Measurements from ENCODE around the gene CDKN2A.
"Not testable (repeated sequence)": the region's sequence is repeated elsewhere in the genome, so short reads cannot be mapped to it uniquely, and the experiment has no call there.

Gene CDKN2A

DNA sequence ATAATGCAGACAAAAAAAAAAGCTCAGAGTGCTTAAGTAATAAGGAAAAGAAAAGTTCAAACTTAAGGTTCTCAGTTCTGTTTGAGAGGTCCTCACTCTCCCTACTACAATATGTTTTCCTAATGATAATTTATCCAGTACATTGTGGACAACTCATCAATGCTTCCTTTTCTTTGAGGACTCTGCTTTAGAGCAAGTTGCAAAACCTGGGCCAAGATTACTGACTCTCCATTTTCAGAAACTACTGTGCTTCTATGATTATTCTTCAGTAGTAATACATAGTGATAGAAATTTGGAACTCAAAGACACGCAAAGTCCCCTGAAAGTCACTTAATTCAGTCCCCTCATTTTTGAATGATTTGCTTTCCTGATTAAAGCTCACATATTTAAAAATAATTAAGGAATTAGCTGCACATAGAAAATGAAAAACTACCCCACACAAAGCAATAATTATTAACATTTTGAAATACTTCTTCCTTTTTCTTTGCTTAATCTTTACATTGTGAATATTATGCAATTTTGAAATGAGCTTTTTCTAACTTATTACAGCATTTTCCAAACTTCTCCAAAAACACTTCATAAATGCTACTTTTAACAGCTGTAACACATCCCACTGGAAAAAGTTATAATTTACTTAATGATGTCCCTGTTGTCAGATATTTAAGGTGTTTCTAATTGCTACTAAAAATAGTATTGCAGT, 11.2 kb downstream of the CDKN2A start:
- FAIRE-seq (no peak), DNase-seq (ENCODE audit: low spot score) (no peak)

GRCh38 chr9:21982391-21982790, 11.8 kb downstream of the CDKN2A start:
- FAIRE-seq: no peak
- no peak for DNase-seq (ENCODE audit: low spot score)

- DNase-seq (ENCODE audit: low spot score) (no peak), FAIRE-seq (no peak)
Observed at GRCh38 chr9:21976334-21976875, 17.8 kb downstream of the CDKN2A start.

DNA sequence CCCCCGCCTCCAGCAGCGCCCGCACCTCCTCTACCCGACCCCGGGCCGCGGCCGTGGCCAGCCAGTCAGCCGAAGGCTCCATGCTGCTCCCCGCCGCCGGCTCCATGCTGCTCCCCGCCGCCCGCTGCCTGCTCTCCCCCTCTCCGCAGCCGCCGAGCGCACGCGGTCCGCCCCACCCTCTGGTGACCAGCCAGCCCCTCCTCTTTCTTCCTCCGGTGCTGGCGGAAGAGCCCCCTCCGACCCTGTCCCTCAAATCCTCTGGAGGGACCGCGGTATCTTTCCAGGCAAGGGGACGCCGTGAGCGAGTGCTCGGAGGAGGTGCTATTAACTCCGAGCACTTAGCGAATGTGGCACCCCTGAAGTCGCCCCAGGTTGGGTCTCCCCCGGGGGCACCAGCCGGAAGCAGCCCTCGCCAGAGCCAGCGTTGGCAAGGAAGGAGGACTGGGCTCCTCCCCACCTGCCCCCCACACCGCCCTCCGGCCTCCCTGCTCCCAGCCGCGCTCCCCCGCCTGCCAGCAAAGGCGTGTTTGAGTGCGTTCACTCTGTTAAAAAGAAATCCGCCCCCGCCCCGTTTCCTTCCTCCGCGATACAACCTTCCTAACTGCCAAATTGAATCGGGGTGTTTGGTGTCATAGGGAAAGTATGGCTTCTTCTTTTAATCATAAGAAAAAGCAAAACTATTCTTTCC, 19.3 kb downstream of the CDKN2A start:
- no peak for FAIRE-seq
- DNase-seq (ENCODE audit: low spot score): no peak

DNA sequence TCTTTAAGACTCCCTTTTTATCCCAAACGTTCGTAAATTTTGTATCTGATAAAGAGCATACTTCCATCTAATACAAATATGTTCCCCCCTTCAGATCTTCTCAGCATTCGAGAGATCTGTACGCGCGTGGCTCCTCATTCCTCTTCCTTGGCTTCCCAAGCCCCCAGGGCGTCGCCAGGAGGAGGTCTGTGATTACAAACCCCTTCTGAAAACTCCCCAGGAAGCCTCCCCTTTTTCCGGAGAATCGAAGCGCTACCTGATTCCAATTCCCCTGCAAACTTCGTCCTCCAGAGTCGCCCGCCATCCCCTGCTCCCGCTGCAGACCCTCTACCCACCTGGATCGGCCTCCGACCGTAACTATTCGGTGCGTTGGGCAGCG, 19.9 kb downstream of the CDKN2A start:
- no peak for FAIRE-seq

DNA sequence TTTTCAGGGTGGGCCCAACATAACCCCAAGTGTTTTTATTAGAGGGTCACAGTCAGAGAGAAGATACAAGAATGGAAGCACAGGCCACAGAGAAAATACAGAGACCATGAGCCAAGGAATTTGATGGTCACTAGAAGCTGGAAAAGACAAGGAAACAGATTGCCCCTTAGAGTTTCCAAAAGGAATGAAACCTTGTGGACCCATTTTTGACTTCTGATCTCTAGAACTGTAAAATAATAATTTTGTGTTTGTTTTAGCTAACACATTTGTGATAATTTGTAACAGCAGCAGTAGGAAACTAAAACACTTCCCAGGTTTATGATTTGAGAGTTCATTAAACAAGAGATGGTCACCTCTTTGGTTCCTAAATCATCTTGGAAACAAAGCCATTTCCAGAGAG, 21.8 kb downstream of the CDKN2A start:
- DNase-seq (ENCODE audit: low spot score): no peak
- no peak for FAIRE-seq

More for the DNA sequence above, 19.9 kb downstream of the CDKN2A start:
- no peak for DNase-seq (ENCODE audit: low spot score)

DNA sequence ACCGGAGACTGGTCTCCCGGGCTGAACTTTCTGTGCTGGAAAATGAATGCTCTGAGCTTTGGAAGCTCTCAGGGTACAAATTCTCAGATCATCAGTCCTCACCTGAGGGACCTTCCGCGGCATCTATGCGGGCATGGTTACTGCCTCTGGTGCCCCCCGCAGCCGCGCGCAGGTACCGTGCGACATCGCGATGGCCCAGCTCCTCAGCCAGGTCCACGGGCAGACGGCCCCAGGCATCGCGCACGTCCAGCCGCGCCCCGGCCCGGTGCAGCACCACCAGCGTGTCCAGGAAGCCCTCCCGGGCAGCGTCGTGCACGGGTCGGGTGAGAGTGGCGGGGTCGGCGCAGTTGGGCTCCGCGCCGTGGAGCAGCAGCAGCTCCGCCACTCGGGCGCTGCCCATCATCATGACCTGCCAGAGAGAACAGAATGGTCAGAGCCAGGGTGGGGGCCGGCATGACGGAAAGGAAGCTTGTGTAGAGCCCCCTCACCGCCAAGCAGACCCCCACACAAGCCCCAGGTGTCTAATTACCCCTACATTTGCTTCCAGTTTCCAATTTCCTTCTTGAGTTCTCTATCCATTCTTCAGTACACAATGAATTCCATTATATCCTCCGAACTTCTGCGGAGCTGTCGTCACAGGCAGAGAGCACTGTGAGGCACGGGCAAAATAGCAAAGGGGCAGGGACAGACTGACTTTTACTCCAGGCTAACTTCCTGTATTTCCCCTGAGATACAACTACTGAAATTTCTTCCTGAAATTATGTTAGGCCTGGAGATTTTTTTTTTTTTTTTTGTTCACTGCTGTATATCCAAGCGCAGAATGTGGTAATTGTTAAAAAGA, 23.2 kb downstream of the CDKN2A start:
- FAIRE-seq (no peak), DNase-seq (ENCODE audit: low spot score) (no peak)

DNA sequence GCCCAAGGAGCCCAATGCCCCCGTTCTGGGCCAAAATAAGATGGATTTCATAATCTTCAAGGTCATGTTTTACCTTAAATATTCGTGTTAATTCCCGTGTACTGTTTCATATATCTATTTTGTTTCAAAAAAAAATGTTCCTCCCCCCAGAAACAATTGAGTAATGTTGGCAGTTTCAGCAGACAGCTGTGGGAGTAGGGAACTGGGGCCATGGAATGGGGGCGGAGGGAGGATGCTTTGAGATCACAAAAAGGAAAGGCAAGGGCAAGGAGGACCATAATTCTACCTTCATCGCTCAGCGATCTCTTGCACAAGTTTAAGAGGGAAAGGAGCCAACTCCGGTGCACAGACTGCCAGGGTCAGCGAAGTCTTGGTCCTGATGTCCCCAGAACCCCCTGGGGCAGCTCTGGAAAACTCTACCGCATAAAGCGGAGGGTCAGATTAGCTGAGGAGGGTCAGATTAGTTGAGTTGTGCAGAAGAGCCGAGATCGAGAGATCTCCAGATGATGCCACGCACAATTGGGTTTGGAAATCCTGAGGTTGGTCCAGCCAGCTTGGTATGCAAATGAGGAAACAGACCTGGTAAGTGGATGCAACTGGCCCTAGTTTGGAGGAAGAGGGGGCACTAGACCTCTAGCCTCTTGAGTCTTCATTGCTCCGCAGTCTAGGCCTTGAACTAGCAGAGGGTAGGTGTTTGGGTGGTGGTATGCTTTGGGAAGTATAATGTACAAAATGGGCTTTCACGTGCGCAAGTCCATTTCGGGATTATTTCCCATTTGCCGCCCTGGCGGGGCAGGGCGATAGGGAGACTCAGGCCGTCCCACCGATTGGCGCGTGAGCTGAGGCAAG, 24.0 kb downstream of the CDKN2A start:
- no peak for DNase-seq (ENCODE audit: low spot score)
- FAIRE-seq: no peak

GRCh38 chr9:21969011-21969940, 24.9 kb downstream of the CDKN2A start:
- DNase-seq (ENCODE audit: low spot score) (no peak), FAIRE-seq (no peak)

DNA sequence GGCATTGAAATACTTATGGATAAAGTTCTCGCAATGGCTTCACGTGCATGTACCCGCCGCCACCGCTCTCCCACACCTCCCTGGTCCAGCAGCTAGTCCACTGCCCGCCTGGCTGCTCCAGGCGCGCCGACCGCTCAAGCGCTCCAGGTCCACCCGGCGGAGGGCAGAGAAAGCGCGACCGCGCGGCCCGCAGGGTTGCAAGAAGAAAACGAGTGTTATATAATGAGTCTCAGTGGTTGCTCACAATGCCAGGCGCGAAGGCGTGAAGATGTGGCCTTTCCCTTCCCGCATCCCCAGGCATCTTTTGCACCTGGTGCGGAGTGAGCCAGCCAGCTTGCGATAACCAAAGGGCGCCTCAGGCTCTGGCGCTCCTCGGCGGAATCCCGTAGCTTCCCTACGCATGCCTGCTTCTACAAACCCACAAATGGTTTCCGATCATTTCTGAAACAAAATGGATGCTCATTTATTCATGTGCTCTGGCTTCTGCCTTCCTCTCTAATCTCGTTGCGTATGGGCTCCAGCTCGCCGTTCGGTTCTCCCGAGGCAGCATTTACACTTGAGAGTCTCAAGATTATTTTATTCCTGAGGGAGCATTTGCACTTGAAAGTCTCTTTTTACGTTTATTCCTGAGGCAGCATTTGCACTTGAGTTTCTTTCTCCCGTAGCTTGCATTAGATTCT, 25.7 kb downstream of the CDKN2A start:
- DNase-seq (ENCODE audit: low spot score): no peak
- no peak for FAIRE-seq

GRCh38 chr9:21967702-21968101, 26.5 kb downstream of the CDKN2A start:
- FAIRE-seq: no peak
- no peak for DNase-seq (ENCODE audit: low spot score)

DNA sequence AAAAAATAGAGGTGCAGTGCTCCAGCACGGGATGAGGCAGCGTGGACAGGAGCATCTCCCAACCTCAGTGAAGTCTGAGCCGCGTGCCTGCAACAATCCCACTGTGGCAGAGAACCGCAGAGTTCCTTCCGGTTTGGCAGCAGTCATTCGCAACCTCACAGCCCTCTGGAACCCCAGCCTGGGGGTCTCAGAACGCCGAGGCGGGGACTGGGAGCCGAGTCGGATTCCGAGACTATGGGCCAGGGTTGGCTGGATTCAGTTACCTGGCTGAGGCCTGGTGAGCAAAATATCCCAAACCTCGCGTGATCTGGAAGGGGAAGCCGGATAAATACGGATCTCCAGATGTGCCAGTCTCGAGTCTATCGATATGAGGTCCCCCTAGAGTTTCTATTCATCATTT, 27.0 kb downstream of the CDKN2A start:
- DNase-seq (ENCODE audit: low spot score): no peak

GRCh38 chr9:21966140-21966851, 27.9 kb downstream of the CDKN2A start:
- DNase-seq (ENCODE audit: low spot score): no peak
- no peak for FAIRE-seq

More for the DNA sequence above, 27.0 kb downstream of the CDKN2A start:
- FAIRE-seq: no peak

DNA sequence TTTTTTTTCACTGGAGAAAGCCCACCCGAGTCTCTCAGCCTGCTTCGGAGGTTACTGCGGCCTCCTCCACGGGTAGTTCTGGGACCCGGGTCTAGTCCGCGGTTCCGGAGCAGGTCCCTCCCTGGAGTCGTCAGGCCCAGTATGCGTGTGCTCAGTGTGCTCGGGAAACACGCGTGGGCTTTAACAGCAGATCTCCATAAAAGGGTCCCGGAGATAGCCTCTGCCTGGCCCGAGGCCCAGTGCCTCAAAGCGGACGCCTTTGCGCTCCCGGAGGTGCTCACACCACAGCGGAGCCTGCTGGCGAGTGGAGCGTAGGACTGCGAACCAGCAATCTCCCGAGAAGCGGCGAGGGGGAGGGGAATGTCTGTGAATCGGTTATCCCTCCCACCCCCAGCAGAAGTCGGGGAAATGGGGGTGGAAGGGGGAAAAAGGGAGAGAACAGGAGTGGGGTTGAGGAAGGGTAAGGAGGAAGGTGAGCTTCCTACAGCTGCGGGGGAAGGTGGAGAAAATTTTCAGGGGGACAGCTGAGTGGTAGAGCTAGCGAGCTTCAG, 28.7 kb downstream of the CDKN2A start:
- FAIRE-seq: no peak
- no peak for DNase-seq (ENCODE audit: low spot score)

- FAIRE-seq (no peak), DNase-seq (ENCODE audit: low spot score) (no peak)
Observed at GRCh38 chr9:21964925-21965385, 29.2 kb downstream of the CDKN2A start.

- FAIRE-seq: no peak
- DNase-seq (ENCODE audit: low spot score): no peak
Observed at GRCh38 chr9:21961569-21961968, 32.6 kb downstream of the CDKN2A start.

GRCh38 chr9:21959268-21959667, 34.9 kb downstream of the CDKN2A start:
- not testable (repeated sequence) for FAIRE-seq; DNase-seq (ENCODE audit: low spot score)

DNA sequence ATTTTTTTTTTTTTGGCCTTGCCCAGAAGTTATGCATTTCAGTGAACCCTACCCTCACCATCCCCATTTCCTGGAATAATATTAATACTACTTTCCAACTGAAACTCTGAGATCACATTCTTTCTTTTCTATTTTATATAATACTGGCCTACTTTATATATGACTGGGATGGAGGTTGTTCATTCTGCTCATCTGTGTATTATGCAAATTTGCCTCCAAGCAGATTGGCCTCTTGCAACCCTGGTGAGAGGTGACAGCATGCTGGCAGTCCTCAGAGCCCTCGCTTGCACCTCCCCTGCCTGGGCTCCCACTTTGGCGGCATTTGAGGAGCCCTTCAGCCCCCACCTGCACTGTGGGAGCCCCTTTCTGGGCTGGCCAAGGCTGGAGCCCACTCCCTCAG, 35.4 kb downstream of the CDKN2A start:
- FAIRE-seq: no peak

More for the DNA sequence above, 35.4 kb downstream of the CDKN2A start:
- no peak for DNase-seq (ENCODE audit: low spot score)

Data from urothelium cell line (cell line).